8988T (cell line): Measurements from ENCODE around the gene NCOA5.
"Not testable (repeated sequence)": the region's sequence is repeated elsewhere in the genome, so short reads cannot be mapped to it uniquely, and the experiment has no call there.

ENCODE experiments used
- DNase-seq: peaks from one replicate; pipeline ENCODE4 v3.0.0; 2011

NCOA5 gene

DNA sequence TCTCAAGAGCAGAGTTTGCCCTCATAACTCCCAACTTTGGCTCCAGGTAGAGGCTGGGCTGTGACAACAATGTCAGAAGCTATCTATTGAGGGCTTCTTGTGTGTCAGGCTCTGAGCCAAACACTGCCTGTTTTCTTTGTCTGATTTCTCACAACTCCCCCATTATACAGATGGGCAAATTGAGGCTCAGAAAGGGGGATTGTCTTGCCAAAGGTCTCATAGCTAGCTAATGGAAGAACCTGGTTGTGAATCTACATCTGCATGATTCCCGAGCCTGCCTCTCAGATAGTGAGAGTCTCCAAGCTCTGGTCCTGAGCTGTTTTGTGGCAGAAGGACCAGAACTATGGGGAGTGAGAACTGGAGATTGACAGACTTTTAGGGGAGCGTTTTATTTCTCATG lies 29.8 kb upstream of the NCOA5 start:
- DNase-seq = no peak

GRCh38 chr20:46119028-46119546 lies 29.3 kb upstream of the NCOA5 start:
- no peak for DNase-seq

GRCh38 chr20:46118481-46119020 lies 28.8 kb upstream of the NCOA5 start:
- no peak for DNase-seq

DNA sequence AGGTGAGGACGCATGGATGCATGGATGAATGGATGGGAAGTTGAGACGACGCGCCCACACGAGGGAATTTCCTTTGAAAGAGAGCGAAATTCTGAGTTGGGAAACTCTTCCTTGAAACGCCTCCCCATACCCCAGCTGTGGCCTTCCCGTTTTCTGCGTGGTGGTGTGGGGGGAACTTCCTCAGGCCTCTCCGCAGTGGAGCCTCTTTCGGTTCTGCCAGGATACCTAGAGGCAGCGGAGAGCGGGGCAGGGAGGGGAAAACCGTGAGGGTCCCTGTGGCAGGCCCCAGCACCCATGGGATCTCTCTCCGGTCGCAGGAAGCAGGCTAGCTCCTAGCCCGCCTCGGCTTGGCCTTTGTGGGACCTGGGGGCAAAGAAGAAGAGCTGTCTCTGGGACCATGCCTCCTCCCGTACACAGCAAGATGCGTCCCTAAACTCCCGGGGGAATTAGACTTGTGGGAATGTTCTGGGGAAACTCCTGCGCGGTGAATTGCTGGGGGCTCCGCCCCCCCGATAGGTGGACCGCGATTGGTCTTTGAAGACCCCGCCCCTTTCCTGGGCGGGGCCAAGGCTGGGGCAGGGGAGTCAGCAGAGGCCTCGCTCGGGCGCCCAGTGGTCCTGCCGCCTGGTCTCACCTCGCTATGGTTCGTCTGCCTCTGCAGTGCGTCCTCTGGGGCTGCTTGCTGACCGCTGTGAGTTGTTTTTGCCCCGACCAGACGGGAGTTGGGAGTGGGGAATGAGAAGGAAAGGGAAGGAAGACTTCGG lies 28.1 kb upstream of the NCOA5 start, which contains the start of gene CD40:
CD40 (plus strand) TSS at position 611 of the 764 bp plus-strand sequence; CDS start at position 641, 30 bp downstream.
- DNase-seq = peak; percentile 84

DNA sequence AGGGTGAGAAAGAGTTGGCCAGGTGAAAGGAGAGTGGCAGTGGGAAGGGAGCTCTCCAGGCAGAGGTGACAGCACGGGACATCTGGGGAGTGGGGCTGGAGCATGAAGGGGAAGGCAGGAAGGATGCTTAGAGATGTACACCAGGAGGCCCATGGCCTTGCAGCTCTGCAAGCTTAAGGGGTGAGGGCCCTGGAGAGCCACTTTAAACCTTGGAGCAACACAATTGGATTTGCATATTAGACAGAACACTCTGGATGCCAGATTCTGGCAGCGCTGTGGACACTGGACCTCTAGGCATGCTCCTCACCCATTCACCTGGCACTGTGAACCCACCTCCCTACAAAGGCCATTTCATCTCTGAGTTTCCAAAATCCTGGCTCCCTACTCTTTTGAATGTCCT lies 24.7 kb upstream of the NCOA5 start:
- no peak for DNase-seq

DNA sequence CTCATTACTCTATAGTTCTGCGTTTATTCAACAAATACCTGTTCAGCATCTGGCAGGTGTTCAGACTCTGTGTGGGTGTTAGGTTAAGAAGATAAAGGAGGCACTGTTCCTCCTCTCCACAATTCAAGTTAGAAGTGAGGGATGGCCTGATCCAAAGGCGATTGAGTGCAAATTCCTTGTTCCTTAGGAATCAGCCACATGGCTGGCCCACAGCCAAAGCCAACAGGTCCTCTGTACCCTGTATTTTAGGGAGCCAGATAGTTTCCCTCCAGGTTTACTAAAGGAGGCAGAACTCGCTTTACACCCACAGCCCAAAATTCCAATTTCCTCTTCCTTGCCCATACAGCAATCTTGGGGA lies 23.3 kb upstream of the NCOA5 start:
- no peak for DNase-seq

GRCh38 chr20:46112430-46113112 lies 22.8 kb upstream of the NCOA5 start:
- no peak for DNase-seq

DNA sequence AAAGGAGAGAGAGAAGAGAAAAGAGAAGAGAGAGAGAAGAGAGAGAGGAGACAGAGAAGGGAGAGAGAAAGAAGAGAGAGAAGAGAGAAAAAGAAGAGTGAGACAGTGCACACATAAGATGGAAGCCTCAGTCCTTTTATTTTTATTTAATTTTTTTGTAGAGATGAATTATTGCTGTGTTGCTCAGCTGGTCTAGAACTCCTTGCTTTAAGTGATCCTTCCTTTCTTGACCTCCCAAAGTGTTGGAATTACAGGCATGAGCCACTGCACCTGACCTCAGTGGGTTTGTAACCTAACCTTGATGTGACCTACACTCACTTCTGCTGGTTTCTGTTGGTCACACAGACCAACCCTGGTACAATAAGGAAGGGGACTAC lies 22.1 kb upstream of the NCOA5 start:
- DNase-seq = no peak

DNA sequence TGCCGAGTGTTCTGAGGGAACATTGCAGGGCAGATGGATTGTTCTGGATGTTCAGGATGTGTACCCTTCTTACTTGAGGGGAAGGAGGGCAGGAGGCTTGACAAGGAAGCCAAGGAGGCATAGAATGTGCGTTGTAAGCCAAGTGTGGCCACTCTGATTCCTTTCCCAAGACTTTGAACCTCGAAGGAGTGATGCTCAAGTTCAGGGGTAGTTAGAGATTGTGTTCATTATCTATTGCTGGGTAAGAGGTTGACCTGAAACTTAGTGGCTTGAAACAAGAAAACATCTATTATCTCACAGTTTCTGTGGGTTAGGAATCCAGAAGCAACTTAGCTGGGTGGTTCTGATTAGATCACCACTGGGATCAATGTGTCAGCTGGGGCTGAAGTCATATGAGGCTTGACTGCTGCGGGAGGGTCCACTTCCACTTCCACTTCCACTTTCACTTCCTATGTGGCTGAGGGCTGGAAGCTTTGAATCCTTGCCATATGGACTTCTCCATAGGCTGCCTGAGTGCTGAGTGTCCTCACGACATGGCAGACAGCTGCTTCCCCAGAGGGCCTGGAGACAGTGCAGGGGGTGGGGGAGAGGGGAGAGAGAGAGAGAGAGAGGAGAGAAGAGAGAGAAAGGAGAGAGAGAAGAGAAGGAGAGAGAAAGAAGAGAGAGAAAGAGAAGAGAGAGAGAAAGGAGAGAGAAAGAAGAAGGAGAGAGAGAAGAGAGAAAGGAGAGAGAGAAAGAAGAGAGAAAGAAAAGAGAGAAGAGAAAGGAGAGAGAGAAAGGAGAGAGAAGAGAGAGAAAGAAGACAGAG lies 21.5 kb upstream of the NCOA5 start:
- DNase-seq = no peak

GRCh38 chr20:46108976-46109375 lies 19.2 kb upstream of the NCOA5 start:
- DNase-seq = no peak

DNA sequence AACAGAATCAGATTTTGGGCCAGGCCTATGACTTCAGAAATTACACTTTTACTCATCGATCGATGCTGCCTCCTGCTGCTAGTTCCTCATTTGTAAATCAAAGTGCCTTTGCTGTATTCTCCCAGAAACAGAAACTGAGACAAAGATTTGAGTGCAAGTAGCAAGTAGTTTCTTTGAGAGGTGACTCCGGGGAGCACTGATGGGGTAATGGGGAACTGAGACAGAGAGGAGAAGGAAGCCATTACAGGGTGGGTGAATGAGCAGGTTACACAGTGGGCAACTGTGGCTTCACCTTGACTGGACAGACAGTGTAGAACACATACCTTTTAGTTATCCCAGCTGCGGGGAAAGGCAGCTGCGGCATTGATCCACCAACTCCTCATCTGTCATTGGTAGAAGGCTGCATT lies 18.7 kb upstream of the NCOA5 start:
- no peak for DNase-seq

DNA sequence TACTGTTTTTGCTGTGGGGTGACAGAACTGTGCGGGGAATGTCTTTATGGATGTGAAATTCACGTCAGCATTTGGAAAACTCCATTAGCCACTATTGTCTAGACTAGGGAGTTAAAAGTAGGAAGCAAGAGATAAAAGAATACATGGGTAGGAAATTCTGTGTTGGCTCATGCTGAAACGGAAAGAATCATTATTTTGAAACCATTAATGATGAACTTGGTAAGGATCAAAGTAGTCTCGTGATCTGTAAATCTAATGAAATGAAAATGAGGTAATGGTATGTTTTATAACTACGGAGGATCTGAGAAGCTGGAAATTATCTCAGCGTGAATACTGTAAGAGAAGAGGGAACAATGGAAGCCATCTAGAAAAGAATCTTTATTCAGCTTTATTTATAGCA lies 17.3 kb upstream of the NCOA5 start:
- DNase-seq = no peak

GRCh38 chr20:46104262-46104661 lies 14.5 kb upstream of the NCOA5 start:
- no peak for DNase-seq

- DNase-seq = no peak
These were observed 13.2 kb upstream of the NCOA5 start for GRCh38 chr20:46102940-46103339.

GRCh38 chr20:46101957-46102356 lies 12.2 kb upstream of the NCOA5 start:
- no peak for DNase-seq

DNA sequence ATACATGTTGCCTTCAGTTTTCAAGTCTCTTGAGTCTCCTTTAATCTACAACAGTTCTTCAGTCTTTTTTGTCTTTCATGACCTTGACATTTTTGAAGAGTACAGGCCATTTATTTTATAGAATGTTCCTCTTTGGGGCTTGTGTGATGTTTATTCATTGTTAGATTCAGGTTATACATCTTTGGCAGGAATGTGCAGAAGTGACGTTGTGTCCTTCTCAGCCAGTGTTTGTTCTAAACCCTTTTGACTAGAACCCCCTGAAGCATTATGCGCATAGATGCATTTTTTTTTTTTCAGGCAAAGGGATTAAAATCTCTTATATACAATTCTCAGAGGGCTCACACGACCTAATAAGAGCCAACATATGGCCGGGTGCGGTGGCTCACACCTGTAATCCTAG lies 11.2 kb upstream of the NCOA5 start:
- DNase-seq = no peak

DNA sequence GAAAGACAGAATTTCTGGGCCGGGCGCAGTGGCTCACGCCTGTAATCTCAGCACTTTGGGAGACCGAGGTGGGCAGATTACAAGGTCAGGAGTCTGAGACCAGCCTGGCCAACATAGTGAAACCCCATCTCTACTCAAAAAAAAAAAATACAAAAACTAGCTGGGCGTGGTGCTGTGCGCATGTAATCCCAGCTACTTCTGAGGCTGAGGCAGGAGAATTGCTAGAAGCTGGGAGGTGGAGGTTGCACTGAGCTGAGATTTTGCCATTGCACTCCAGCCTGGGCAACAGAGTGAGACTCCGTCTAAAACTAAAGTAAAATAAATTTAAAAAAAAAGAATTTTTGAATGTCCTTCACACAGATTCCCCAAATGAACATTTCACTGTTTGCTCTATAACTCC lies 10.7 kb upstream of the NCOA5 start:
- DNase-seq = not testable (repeated sequence)

GRCh38 chr20:46099491-46100287 lies 9.9 kb upstream of the NCOA5 start:
- no peak for DNase-seq

DNA sequence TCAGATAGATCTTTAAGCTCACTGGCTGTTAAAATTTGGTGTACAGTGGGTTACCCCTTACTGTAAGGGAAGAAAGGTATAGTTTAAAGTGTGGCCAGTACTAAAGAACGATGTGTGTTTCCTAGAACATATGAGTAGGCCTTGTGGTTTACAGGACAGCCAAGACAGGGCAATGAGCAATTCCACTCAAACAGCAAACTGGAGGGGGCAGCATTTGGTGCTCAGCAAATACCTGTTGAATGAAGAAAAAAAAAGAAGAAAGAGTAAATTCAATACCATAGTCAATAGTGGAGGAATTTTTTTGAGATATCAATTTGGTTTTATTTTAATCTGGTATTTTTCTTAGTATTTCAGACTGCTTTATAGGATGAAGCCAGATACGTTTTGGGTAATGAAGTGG lies 3.8 kb upstream of the NCOA5 start:
- DNase-seq = no peak

DNA sequence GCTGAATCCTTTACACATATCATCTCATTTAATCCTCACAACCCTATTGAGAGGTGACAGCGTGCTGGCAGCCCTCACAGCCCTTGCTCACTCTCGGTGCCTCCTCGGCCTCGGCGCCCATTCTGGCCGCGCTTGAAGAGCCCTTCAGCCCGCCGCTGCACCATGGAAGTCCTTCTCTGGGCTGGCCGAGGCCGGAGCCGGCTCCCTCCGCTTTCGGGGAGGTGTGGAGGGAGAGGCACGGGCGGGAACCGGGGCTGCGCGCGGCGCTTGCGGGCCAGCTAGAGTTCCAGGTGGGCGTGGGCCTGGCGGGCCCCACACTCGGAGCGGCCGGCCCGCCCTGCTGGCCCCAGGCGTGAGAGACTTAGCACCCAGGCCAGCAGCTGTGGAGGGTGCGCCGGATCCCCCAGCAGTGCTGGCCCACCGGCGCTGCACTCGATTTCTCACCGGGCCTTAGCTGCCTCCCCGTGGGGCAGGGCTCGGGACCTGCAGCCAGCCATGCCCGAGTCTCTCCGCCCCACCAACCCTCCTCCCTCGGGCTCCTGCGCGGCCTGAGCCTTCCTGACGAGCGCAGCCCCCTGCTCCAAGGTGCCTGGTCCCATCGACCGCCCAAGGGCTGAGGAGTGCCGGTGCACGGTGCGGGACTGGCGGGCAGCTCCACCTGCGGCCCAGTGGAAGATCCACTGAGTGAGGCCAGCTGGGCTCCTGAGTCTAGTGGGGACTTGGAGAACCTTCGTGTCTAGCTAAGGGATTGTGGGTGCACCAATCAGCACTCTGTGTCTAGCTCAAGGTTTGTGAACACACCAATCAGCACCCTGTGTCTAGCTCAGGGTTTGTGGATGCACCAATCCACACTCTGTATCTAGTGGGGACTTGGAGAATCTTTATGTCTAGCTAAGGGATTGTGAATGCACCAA lies 2.1 kb upstream of the NCOA5 start:
- not testable (repeated sequence) for DNase-seq

- DNase-seq = no peak
These were observed 670 bp downstream of the NCOA5 start for GRCh38 chr20:46089167-46089416.
